H1 (cell line): ENCODE data around the gene LIPC.

Source experiments
- CHD2 ChIP-seq: IDR thresholded peaks from 2 replicates; pipeline ENCODE4 v1.6.1; 2012; ENCODE audit warnings: low read length, improper control_type of control experiment
- CTCF ChIP-seq, 3 experiments: IDR thresholded peaks; 1 replicate in 2 of 3; 2 replicates in 1 of 3; pipeline versions ENCODE4 v1.5.1 to v1.6.1; 2011; ENCODE audit warnings: low read length in 3 of 3, mild to moderate bottlenecking in 3 of 3, inconsistent platforms in 2 of 3, low read depth in 1 of 3, moderate library complexity in 1 of 3; ENCODE audit not compliant: insufficient read depth in 1 of 3; ENCODE audit errors: control extremely low read depth in 1 of 3
- EP300 ChIP-seq, 2 experiments: IDR thresholded peaks; 1 replicate in 1 of 2; 2 replicates in 1 of 2; pipeline ENCODE4 v1.6.1; 2011 to 2012; ENCODE audit warnings: low read depth in 2 of 2, low read length in 2 of 2, mild to moderate bottlenecking in 2 of 2, borderline replicate concordance in 1 of 2, inconsistent platforms in 1 of 2, moderate library complexity in 1 of 2
- RAD21 ChIP-seq, 2 experiments: IDR thresholded peaks in 1 of 2; conservative IDR thresholded peaks in 1 of 2; 2 replicates each; pipeline ENCODE4 v1.6.1; 2011; ENCODE audit warnings: low read depth in 2 of 2, low read length in 2 of 2, improper control_type of control experiment in 1 of 2, inconsistent platforms in 1 of 2, mild to moderate bottlenecking in 1 of 2, moderate library complexity in 1 of 2
- RFX5 ChIP-seq: IDR thresholded peaks from 2 replicates; pipeline ENCODE4 v1.6.1; 2011; ENCODE audit warnings: low read depth, low read length, improper control_type of control experiment, borderline replicate concordance
- TAF1 ChIP-seq: IDR thresholded peaks from 2 replicates; pipeline ENCODE4 v1.6.1; 2011; ENCODE audit warnings: mild to moderate bottlenecking, low read depth, low read length

GRCh38 chr15:58506783-58507668 lies 75.2 kb downstream of the LIPC start:
- TF ChIP-seq TAF1 (no peak), CTCF (IDR thresholded peaks at IDR 0.05; ENCODE audit: control extremely low read depth in 1 of 3, insufficient read depth in 1 of 3, low read depth in 1 of 3, low read length in 3 of 3) (no peak), RFX5 (no peak), CHD2 (no peak), EP300 (IDR thresholded peaks at IDR 0.05; ENCODE audit: borderline replicate concordance in 1 of 2, low read depth in 2 of 2, low read length in 2 of 2) (no peak), RAD21 (IDR thresholded peaks at IDR 0.05 in 1 of 2, conservative IDR thresholded peaks at IDR 0.05 in 1 of 2; ENCODE audit: low read depth in 2 of 2, low read length in 2 of 2) (no peak)
